Mammary epithelial cell (primary cell): Measurements from ENCODE around the gene PCDHA7.
A peak's percentile ranks its signal among the peaks of the same experiment; 100 is the strongest.

Experiments used
- EZH2 ChIP-seq: IDR thresholded peaks from 2 replicates; pipeline ENCODE4 v1.6.1; 2012; ENCODE audit warnings: low read length, inconsistent platforms, borderline replicate concordance
- TF ChIP-seq, protein P1 (sequence below), 2 donors: IDR thresholded peaks in 1 of 2; conservative IDR thresholded peaks in 1 of 2; 2 replicates each; pipeline ENCODE4 v1.5.1; 2011 to 2012; ENCODE audit warnings: inconsistent platforms in 2 of 2, low read length in 2 of 2, mild to moderate bottlenecking in 2 of 2, control low read depth in 1 of 2, low read depth in 1 of 2; ENCODE audit not compliant: insufficient read depth in 1 of 2; ENCODE audit errors: extremely low read depth in 1 of 2

GRCh38 chr5:140785905-140786686 lies 48.0 kb upstream of the PCDHA7 start, which contains the start of gene PCDHA1:
- TF ChIP-seq EZH2: no peak
- TF ChIP-seq, protein P1, sequence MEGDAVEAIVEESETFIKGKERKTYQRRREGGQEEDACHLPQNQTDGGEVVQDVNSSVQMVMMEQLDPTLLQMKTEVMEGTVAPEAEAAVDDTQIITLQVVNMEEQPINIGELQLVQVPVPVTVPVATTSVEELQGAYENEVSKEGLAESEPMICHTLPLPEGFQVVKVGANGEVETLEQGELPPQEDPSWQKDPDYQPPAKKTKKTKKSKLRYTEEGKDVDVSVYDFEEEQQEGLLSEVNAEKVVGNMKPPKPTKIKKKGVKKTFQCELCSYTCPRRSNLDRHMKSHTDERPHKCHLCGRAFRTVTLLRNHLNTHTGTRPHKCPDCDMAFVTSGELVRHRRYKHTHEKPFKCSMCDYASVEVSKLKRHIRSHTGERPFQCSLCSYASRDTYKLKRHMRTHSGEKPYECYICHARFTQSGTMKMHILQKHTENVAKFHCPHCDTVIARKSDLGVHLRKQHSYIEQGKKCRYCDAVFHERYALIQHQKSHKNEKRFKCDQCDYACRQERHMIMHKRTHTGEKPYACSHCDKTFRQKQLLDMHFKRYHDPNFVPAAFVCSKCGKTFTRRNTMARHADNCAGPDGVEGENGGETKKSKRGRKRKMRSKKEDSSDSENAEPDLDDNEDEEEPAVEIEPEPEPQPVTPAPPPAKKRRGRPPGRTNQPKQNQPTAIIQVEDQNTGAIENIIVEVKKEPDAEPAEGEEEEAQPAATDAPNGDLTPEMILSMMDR (conservative IDR thresholded peaks at IDR 0.05 in 1 of 2, IDR thresholded peaks at IDR 0.05 in 1 of 2; ENCODE audit: extremely low read depth in 1 of 2, insufficient read depth in 1 of 2, low read depth in 1 of 2, low read length in 2 of 2): peak in 1 of 2 donors; percentile 1
